Fibroblast of skin of abdomen (primary cell): ENCODE data around the gene GFER.

Experiments
- DNase-seq: peaks from one replicate; pipeline ENCODE4 v3.0.0-alpha.2; 2013

The GFER gene

DNA sequence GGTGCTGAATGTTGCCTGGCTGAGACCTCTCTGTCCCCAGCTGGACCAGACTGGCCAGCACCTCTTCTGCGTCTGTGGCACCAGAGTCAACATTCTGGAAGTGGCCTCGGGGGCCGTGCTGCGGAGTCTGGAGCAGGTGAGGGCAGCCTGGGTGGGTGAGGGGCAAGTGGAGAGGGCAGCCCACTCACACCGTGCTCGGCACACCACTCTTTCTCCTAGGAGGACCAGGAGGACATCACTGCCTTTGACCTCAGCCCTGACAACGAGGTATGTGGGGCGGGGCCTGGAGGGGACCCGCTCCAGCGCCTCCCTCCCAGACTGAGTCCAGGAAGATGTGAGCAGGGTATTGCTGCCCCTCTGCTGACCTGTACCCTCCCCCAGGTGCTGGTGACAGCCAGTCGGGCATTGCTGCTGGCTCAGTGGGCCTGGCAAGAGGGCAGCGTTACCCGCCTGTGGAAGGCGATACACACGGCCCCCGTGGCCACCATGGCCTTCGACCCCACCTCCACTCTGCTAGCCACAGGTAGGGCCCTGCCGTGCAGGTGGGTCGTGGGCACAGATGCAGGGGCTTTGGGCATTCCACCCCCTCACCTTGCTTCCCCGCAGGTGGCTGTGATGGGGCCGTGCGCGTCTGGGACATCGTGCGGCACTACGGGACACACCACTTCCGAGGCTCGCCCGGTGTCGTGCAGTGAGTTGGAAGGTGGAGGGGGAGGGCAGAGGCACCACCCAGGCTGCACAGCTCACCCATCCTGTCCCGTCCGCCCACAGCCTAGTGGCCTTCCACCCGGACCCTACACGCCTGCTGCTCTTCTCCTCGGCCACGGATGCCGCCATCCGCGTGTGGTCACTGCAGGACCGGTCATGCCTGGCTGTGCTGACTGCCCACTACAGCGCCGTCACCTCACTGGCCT, 9.6 kb upstream of the GFER start:
- no peak for DNase-seq

DNA sequence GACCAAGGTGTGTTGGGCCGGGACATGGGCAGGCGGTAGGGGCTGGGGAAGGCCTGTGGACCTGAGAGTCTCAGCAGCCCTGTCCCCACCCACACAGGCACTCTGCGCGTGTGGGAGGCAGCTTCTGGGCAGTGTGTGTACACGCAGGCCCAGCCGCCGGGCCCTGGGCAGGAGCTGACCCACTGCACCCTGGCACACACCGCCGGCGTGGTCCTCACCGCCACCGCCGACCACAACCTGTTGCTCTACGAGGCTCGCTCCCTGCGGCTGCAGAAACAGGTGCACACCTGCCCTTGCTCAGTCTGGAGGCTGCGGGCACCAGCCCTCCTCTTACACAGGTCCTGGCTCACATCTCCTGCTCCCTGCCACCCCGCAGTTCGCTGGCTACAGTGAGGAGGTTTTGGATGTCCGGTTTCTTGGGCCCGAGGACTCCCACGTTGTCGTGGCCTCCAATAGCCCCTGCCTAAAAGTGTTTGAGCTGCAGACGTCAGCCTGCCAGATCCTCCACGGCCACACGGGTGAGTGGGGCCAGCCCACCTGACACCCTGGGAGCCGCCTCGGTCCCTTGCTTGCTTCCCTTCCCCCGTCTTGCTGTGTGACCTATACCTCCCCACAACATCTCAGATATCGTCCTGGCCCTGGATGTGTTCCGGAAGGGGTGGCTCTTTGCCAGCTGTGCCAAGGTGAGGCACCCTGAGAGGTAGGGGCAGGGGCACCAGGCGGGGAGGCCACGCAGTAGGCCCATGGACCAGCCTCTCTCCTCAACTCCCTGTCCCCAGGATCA, 8.4 kb upstream of the GFER start:
- DNase-seq = no peak

DNA sequence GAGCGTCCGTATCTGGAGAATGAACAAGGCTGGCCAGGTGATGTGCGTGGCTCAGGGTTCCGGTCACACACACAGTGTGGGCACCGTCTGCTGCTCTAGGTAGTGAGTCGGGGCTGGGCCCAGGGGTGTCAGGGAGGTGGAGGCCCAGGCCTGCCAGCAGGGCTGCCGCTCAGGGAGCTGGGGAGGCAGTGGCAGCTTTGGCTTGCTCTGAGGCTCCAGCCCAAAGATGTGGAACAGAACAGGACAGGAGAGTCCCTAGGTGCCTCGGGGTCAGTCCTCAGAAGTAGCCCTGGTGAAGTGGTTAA, 7.8 kb upstream of the GFER start:
- DNase-seq = no peak

DNA sequence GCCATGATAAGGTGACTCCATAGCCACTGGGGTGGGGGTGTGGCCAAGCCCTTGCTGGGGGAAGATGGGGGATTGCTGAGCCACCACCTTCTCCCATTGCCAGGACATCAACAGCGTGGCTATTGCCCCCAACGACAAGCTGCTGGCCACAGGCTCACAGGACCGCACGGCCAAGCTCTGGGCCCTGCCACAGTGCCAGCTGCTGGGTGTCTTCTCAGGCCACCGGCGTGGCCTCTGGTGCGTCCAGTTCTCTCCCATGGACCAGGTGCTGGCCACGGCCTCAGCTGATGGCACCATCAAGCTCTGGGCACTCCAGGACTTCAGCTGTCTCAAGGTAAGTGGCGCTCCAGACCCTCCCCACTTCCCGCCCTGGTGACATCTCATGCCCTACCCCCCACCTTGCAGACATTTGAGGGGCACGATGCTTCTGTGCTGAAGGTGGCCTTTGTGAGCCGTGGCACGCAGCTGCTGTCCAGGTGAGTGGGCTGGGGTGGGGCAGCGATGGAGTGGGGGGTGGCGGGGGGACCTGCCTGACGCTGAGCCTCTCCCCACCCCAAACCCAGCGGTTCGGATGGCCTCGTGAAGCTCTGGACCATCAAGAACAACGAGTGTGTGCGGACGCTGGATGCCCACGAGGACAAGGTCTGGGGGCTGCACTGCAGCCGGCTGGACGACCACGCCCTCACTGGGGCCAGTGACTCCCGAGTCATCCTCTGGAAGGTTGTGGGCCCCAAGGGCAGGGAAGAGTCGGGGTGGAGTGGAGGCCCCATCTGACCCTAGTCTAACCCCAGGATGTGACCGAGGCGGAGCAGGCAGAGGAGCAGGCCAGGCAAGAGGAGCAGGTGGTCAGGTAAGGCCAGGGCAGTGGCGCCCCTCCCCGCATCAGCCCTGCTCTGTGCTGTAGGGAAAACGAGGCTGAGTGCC, 6.8 kb upstream of the GFER start:
- DNase-seq = no peak

DNA sequence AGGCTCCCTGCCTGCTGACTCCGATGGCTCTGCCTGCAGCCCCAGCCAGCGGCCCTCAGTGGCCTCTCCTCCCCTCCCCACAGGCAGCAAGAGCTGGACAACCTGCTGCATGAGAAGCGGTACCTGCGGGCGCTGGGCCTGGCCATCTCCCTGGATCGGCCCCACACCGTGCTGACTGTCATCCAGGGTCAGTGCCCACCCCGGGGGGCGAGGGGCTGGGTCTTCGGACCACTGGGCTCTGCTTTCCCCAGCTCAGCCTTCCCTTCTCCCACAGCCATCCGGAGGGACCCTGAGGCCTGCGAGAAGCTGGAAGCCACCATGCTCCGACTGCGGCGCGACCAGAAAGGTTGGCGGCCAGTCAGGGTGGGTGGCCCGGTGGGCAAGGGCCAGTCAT, 6.1 kb upstream of the GFER start:
- no peak for DNase-seq

DNA sequence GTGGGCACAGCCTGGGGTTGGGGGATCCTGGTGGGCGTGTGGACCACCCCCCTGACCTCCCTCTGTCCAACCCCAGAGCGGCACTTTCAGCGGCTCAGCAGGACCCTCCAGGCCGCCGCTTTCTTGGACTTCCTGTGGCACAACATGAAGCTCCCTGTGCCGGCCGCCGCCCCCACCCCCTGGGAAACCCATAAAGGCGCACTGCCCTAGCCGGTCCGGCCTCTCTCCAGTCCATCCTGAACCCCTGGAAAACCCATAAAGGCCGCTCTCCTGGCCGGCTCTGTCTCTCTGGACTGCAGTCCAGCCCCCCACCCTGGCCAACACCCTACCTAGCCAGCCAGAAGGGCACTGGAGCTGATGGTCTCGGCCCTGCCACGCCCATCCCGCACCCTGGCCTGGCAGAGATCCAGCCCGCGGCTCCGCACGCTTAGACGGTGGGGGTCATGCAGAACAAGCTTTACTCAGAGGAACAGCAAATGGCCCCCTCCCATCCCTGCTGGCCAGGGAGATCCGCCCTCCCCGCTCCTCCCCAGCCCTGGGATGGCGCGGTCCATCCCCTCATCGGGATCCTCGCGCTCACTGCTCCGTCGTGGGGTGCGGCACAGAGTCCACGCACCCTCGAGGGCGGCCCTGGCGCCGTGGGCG, 5.4 kb upstream of the GFER start:
- no peak for DNase-seq

DNA sequence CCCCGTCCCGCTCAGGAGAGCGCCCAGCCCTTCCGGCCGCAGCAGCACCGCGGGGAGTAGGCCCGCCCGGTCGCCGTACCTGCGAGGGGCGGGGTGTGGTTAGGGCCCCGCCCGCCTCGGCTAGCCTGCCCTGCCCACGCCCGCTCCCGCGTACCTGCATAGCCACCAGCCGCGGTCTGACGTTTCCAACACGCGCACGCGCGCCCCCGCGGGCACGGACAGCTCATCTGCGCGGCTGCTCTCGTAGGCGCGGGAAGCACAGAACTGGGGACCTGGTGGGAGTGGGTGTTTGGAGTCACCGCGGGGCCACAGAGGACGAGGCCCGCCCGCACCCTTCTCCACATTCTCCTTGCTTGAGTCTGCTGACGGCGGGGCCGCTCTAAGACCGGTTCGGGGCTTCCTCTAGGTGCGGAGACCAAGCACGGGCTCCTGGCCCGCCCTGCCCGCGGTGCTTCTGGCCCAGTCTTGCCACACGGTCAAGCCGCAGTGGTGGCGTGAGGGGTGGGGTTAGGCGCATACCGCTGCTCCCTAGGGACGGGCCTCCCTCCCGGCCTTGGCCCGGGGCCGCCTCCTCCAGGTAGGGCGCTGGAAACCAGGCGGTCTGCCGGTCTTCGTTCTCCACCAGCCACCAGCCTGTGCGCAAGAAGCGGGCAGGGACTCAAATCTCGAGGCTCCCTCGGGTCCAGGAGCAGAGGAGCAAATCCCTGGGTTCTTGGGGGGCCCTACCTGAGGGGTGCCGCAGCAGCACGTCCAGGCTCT, 4.5 kb upstream of the GFER start:
- DNase-seq = no peak

DNA sequence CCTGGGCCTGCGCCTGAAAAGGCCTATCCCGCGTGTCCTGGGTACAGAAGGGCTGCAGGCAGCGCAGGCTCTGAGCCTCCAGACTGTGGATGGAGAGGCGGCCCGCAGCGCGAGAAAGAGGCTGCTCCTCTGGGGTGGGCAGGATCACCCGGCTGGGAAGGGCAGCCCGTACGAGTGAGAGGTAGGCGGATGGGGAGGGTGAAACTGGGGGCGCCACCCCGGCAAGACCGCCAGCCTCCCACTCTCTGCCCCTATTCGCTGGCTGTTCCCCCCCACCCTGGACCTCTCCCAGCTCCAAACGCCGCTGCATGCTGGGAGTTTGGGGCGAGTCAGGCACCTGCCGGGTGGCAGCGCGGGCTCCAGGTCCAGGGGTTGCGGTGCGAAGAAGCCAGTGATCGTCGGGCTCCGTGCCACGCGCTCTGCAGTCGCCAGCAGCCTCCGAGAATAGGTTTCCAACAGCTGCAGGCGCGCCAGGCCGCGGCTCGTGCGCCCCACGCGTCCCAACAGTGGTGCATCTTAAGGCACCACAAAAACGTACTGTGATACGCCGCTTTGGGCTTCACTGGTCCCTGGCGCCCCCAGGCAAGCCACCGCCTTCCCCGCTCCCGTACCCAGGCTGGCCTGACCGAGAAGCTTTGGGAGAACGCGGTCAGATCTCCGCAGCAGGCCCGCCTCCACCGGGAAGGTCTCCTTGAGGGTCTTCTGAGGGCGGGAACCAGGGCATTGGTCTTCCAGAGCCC, 3.8 kb upstream of the GFER start:
- DNase-seq = no peak

DNA sequence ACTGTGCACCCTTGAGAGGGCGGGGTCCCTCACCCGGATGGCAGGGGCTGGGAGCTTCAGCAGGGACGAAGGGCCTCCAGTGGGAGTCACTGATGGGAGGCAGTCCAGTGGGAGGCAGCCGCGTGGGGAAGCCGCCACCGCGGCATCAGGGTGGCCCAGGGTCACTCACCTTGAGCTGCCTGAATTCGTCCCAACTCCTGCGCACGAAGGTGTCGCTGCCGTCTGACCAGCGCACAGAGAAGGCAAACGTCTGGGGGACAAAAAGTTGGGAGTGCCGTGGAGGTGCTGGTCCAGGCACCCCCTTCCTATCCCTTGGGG, 3.3 kb upstream of the GFER start:
- no peak for DNase-seq

DNA sequence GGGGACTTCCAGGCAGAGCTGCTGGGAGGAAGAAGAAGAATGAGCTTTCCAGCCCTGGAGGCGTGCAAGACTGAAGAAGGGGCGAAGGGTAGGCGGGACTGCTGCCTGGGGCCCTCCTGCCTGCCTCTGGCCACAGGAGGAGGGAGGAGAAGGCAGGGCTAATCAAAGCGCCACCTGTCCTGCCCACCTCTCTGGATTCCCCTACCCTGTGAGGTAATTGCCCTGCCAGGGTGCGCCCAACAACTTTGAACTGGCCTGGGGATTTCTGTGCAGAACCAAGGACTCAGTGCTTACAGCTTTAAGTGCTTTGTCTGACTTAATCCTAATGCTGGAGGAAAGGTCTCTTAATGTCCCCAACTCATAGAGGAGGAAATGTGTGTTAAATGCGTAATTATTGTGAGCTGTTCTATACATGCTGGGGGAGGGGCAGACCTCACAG, 2.6 kb upstream of the GFER start, which contains the start of gene NOXO1:
NOXO1 (minus strand) TSS at position 72 of the 439 bp plus-strand sequence. CDS start 290 bp downstream, outside the sequence.
- no peak for DNase-seq

DNA sequence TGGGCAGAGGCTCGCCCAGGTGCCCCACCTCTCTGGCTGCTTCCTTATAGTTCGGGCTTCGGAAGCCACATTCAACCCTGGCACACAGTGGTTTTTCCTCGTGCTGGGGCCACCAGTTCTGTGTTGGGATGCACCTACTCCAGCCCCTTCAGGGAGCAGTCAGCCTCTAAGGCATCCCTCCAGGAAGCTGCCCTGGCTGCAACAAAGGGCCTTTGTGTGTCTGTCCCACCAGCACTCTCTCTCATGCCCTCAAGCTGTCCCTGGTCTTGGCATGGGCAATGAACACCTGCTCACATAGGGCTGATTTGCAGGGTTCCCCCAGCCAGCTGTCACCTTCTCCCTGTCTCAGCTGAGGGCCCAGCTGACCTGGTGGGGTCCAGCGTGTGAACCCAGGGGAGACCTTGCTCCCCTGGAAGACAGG, 2.0 kb upstream of the GFER start:
- no peak for DNase-seq

DNA sequence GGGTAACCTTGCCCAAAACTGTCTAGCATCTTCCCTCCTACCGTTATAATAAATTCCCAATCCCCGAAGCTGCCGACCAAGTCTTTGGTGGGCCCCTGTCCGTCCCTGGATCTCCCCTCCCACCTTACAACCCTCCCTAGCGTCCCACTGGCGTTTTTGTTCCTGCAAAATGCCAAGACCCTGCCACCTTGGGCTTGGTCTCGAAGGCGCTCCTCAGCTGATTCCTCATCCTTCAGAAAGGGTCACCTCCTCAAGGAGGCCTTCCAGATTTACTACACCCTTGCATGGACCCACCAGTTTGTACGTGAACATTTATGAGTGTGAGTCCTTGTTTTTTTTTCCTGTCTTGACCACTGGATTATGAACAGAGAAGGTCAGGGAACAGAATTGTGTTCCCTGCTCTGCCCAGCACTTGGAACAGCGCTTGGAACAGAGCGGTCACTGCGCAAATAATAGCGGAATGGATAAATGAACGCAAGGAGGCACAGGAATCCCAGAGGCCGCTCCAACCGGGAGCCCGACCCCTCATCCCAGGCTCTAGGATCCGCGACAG, 926 bp upstream of the GFER start:
- DNase-seq = no peak

DNA sequence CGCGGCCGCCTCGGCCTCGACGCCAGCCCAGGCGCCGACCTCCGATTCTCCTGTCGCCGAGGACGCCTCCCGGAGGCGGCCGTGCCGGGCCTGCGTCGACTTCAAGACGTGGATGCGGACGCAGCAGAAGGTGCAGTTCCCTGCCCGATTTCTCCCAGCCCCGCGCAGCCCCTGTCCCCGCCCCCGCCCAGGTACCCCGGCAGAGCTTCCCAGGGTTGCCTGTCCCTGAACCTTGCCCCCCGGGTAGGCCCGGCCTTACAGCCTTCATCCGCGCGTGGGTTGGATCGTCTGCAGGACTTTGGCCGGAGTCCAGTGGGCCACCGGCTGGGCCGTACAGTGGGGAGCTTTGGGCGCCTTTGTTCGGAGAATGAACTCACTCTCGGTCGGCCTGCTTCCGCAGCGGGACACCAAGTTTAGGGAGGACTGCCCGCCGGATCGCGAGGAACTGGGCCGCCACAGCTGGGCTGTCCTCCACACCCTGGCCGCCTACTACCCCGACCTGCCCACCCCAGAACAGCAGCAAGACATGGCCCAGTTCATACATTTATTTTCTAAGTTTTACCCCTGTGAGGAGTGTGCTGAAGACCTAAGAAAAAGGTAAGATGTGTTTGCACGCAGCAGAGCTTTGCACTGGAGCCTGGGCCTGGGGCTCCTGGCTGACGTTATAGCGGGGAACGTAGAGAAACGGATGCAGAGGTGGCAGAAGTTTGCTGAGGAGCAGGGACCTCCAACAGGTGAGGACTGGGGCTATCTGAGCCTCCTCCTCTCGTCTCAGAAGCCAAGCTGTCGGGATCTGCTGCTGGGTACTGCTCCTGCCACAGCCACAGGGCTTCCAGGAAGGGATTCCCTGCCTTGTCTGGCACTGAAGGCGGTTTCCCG, 593 bp downstream of the GFER start:
- no peak for DNase-seq

DNA sequence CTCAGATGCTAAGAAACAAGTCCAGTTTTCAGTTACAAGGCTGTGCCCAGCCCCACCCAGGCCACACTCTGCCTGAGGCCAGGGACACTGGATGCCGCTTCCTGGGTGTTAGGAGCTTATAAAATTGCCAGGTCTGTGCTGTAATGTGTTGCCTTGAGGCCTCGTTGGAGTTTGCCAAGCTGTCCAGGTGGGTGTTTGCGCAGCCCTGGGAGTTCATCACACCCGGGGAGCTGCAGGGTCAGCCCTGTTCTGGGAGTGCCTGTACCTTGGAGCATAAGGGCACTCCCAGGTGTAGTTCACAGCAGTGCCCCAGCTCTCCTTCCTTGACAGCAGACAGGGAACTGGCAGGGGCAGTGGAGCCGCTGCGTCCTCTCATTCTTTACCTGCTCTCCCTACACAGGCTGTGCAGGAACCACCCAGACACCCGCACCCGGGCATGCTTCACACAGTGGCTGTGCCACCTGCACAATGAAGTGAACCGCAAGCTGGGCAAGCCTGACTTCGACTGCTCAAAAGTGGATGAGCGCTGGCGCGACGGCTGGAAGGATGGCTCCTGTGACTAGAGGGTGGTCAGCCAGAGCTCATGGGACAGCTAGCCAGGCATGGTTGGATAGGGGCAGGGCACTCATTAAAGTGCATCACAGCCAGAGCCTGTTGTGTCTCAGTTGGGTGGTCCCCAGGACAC, 1.6 kb downstream of the GFER start:
- no peak for DNase-seq

DNA sequence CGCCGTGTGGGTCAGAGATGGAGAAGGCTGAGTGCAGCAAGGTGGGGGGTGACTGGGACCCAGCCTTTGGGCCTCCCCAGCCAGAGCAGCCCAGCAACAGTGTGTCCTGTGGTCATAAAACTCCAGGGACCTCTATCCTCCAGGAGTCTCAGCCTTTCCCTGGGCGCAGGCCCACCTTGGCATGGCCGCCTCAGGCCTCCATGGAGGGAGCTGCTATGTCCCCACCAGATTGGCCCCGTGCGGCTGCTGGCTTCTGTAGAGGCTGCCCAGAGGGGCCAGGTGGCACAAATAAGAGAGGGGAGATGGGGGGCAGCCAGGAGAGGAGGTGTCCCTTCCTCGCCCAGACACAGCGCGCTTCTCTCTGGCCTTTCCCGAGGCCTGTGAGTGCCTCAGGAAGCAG, 3.2 kb downstream of the GFER start:
- DNase-seq = no peak

DNA sequence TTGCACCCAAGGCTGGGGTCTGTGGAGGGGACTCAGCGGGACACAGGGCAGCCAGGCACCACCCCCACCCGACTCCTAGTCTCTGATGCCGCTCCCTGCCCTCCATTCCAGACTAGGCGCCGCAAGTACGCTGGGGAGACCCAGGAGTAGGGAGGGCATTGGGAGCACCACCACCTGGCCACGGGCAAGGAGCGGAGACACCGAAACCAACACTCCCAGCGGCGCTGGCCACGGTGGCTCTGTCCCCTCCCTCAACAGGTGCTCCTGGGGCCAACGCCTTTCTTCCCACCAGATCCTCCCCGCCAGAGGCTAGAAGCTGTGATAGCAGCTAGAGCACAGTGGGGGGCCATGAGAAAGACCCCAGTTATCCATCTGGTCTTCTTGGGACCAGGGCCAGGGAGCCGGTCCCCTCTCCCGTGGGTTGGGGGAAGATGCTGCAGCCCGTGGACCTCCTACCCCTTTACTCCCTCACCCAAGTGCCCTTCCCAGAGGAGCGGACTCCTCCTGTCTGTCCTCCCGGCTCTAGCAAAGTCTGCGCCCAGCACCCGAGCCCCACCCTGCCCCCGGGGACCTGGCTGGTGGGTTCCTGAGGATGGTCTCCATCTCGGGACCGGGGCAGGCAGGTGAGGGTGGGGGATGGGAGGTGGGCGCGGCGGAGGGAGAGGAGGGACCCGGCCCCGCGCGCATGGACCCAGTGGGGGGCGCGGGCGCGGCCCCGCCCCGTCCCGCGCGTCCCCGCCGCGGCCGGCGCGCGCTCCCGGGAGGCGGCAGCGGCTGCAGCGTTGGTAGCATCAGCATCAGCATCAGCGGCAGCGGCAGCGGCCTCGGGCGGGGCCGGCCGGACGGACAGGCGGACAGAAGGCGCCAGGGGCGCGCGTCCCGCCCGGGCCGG, 5.5 kb downstream of the GFER start, which contains the start of gene SYNGR3:
SYNGR3 (plus strand) TSS at position 762 of the 892 bp plus-strand sequence. CDS start 133 bp downstream, outside the sequence.
- no peak for DNase-seq

DNA sequence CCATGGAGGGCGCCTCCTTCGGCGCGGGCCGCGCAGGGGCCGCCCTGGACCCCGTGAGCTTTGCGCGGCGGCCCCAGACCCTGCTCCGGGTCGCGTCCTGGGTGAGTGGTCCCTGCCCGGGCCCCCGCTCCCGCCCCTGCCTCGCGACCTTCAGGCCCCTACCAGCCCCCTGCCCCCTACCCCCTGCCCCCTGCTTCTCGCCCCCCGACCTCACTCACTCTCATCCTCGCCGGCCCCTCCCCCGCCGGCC, 6.0 kb downstream of the GFER start:
- DNase-seq = no peak
